Measurements from ENCODE around the gene BIK.

BIK gene

DNA sequence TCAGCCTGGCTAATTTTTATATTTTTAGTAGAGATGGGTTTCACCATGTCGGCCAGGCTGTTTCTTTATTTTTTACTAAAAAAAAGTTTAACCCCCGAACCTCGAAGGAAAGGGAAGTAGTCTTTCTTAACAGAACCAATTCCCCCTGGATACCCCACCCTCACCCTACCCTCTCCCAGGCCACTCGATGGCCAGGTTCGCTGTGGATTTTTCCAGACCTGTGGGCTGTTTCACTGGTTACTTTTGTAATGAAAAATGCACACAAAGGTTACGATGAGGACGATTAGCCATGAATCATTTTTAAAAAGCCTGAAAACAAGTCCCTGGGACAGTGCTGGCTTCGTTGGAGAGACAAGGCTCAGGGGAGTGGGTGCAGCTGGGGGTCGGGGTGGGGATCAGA lies 43.3 kb downstream of the BIK start:
- TF ChIP-seq, protein P1, sequence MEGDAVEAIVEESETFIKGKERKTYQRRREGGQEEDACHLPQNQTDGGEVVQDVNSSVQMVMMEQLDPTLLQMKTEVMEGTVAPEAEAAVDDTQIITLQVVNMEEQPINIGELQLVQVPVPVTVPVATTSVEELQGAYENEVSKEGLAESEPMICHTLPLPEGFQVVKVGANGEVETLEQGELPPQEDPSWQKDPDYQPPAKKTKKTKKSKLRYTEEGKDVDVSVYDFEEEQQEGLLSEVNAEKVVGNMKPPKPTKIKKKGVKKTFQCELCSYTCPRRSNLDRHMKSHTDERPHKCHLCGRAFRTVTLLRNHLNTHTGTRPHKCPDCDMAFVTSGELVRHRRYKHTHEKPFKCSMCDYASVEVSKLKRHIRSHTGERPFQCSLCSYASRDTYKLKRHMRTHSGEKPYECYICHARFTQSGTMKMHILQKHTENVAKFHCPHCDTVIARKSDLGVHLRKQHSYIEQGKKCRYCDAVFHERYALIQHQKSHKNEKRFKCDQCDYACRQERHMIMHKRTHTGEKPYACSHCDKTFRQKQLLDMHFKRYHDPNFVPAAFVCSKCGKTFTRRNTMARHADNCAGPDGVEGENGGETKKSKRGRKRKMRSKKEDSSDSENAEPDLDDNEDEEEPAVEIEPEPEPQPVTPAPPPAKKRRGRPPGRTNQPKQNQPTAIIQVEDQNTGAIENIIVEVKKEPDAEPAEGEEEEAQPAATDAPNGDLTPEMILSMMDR (IDR thresholded peaks at IDR 0.05; ENCODE audit: control insufficient read depth, extremely low read depth, insufficient read depth) = no peak
- no peak overlapping the region for H3K4me3 ChIP-seq (ENCODE audit: low read depth, low read length)
- DNase-seq (ENCODE audit: low read depth) = no peak

DNA sequence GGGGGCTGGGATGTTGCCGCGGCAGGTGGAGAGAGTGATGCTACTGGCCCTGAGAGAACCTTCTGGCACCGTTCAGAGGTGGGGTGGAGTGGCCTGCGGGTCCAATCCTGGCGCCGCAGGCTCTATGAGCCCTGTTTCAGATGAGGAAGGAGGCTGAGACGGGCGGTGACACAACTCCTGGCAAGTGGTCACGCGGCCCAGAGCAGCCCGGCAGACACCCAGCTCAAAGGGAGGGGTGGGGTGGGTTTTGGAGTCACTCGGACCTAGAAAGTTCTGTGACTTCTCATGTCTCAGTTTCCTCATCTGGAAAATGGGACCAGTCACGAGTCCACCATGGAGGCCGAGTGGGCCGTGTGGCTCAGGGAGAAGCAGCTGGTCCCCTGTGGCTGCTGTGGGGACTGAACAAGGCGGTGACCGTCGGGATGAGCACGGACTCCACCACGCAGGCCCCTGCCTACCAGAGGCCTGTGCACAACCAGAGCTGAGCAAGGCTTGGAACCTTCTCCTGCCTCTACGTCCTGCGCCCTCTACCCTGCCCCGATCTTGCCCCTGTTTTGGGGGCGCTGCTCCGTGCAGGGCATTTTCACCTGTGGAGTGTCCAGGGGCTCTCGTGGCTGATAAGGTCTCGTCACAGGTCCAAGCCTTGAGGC lies 44.5 kb downstream of the BIK start:
- no peak for DNase-seq (ENCODE audit: low read depth)
- TF ChIP-seq, protein P1 (IDR thresholded peaks at IDR 0.05; ENCODE audit: control insufficient read depth, extremely low read depth, insufficient read depth) = no peak
- no peak overlapping the region for H3K4me3 ChIP-seq (ENCODE audit: low read depth, low read length)

DNA sequence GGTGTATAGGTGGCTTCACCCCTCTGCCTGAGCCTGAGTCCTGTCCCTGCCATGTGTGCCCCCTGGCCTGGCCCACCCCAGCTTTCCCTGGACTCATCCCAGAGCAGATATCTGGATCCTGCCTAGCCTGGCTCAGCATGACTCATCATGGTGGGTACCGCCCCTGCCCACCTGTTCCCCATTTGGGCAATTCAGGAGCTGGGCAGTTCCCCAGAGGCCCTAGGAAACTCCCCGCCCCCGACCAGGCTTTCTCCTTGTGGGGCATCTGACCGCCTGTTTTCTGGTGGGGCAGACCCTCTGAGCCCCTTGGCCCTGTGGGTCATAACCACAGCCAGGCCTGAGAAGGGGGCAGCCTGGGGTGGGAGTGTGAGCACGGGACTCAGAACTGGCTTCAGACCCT lies 45.2 kb downstream of the BIK start:
- no peak for DNase-seq (ENCODE audit: low read depth)
- H3K4me3 ChIP-seq (ENCODE audit: low read depth, low read length) = no peak overlapping the region
- TF ChIP-seq, protein P1 (IDR thresholded peaks at IDR 0.05; ENCODE audit: control insufficient read depth, extremely low read depth, insufficient read depth) = no peak

DNA sequence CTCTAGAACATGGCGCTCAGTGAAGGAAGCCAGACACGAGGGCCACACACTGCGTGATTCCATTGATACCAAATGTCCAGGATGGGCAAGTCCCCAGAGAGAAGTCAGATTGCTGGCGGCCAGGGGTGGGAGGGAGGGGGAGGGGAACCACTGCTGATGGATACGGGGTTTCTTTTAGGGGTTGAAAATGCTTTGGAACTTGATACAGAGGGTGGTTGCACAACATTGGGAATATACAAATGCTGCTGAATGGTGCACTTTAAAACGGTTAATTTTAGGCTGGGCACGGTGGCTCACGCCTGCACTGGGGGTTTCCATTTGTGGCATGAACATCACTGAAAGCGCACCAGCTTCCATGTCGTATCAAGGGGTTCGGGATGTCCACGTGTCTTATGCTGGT lies 45.9 kb downstream of the BIK start:
- no peak overlapping the region for H3K4me3 ChIP-seq (ENCODE audit: low read depth, low read length)

DNA sequence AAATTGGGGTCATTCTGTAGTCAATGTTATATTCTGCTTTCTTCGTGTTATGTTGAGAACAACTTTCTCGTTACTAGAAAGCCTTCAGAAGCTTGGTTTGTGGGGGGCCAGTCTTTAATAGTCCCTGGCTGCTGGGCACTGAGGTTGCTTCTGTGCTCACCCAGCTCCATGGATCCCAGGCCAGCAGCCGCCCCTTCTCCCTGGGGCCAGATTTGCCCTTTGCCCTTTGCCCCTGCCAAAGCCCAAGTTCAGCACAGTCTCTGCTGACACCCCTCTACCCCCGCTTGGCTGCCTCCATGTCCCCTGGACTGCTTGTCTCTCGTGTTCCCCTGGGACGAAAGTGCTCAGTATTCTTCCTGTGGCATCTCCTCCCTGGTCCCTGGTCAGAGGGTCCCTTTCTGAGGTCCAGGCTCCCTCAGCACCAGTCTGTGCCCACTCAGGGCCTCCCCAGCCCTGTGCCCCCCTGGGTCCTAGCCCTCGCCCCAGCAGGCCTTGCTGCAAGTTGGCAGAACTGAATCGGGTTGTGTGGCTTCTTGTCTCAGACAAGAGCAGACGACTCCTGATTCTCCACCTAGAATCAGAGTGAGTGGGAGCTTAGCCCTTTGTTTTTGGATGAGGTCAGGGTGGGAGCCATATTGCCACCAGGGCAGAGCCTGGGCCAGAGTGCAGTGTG lies 47.5 kb downstream of the BIK start:
- H3K4me3 ChIP-seq (ENCODE audit: low read depth, low read length) = no peak overlapping the region
- TF ChIP-seq, protein P1 (IDR thresholded peaks at IDR 0.05; ENCODE audit: control insufficient read depth, extremely low read depth, insufficient read depth) = no peak
- DNase-seq (ENCODE audit: low read depth) = no peak

More for the DNA sequence above, 45.9 kb downstream of the BIK start:
- TF ChIP-seq, protein P1 (IDR thresholded peaks at IDR 0.05; ENCODE audit: control insufficient read depth, extremely low read depth, insufficient read depth) = no peak
- no peak for DNase-seq (ENCODE audit: low read depth)

DNA sequence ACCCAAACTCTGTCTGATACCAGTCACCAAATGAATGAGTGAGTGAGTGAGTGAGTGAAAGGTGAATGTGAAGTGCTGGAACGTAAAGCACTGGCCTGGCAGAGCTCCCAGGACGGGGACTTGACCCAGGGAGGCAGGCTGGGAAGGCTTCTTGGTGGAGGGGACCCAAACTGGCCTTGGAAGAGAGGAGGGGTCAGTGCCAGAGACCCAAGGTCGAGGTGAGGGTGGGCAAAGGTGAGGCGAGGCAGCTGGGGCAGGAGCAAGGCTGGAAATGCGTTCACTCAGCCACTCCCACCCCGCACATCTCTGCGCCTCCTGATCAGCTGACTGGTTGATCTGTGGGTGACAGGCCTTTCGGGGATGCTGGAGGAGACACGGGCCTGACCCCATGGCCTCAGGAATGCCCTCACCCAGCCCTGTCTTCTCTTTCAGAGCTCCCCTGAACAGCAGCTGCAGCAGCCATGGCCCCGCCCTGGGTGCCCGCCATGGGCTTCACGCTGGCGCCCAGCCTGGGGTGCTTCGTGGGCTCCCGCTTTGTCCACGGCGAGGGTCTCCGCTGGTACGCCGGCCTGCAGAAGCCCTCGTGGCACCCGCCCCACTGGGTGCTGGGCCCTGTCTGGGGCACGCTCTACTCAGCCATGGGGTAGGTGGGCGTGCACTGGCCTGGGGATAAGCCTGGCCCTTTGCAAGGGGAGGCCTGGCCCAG lies 48.4 kb downstream of the BIK start:
- no peak for DNase-seq (ENCODE audit: low read depth)
- H3K4me3 ChIP-seq (ENCODE audit: low read depth, low read length) = no peak overlapping the region
- TF ChIP-seq, protein P1 (IDR thresholded peaks at IDR 0.05; ENCODE audit: control insufficient read depth, extremely low read depth, insufficient read depth) = no peak

Data from LNCaP clone FGC (cell line).